Measurements from ENCODE around the gene C9orf72. TPM values are rescaled to one million over a fixed set of nuclear protein-coding genes. Genes with fewer than 3 reads are reported as not detected.

C9orf72 gene
- total and polyA plus RNA-seq, 2 of the 8 experiments (the other 6 are each of a cell fraction or from before 2014, with no cell fraction given), result 7.2 to 17.5 TPM

DNA sequence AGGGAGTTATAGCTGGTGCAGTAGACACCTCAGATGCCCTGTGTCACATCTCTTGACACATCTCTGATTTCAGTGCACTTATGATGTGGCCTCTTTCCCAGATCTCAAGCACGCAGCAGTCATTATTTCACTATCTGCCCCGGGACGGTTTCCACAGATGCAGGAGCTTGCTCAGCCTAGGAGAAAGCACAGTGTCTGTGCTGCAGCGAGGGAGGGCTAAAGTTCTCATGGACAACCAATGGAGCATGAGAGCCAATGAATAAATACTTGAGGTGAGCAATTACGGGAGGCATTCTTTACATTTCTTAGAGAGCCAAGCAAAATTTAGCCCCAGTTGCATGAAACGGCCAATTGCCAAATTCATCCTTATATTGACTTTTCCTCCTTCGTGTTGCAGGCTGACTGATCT lies 36.2 kb downstream of the C9orf72 start:
- Histone ChIP-seq H3K9me3 (ENCODE audit: insufficient read depth in 2 of 2, low read depth in 1 of 2, low read length in 1 of 2) (no peaks in the 10 kb centered on the region), H2AFZ (ENCODE audit: low read length) (no peak overlapping the region), H3K36me3 (ENCODE audit: control insufficient read depth in 2 of 4, insufficient read depth in 4 of 4, low read length in 3 of 4) (no peaks in the 10 kb centered on the region), H2BK20ac (ENCODE audit: low read length) (no peak overlapping the region), H3K4me2 (ENCODE audit: insufficient read depth in 1 of 2, low read depth in 2 of 2, low read length in 2 of 2) (no peak overlapping the region), H3K9ac (replicated peaks in 1 of 4; ENCODE audit: extremely low read depth in 1 of 4, low read depth in 3 of 4, low read length in 3 of 4) (no peak overlapping the region), H3K4me3 (ENCODE audit: extremely low read depth in 1 of 4, insufficient read depth in 2 of 4, low read depth in 3 of 4, low read length in 4 of 4) (no peak overlapping the region), H3K23ac (ENCODE audit: insufficient read length) (no peak overlapping the region), H3K14ac (ENCODE audit: insufficient read length) (no peak overlapping the region), H2BK12ac (ENCODE audit: low read depth, low read length) (no peak overlapping the region), H2BK15ac (ENCODE audit: low read length) (no peak overlapping the region), H2BK5ac (ENCODE audit: low read depth, low read length) (no peak overlapping the region), H4K20me1 (replicated peaks in 1 of 2; ENCODE audit: control insufficient read depth in 1 of 2, insufficient read depth in 2 of 2, low read length in 2 of 2) (no peaks in the 10 kb centered on the region), H3K23me2 (ENCODE audit: low read depth, low read length) (no peaks in the 10 kb centered on the region; the same call in 1 of the 2 replicates), H4K5ac (ENCODE audit: insufficient read length, low read depth, low read length) (no peak overlapping the region), H3K79me2 (ENCODE audit: control insufficient read depth in 1 of 2, insufficient read depth in 2 of 2, low read length in 2 of 2) (no peaks in the 10 kb centered on the region), H2AK5ac (ENCODE audit: low read depth, low read length) (no peak overlapping the region), H4K91ac (replicated peaks; ENCODE audit: insufficient read length, low read length) (no peak overlapping the region), H3K27me3 (replicated peaks in 1 of 4; ENCODE audit: control insufficient read depth in 3 of 4, extremely low read depth in 1 of 4, insufficient read depth in 3 of 4, low read length in 3 of 4) (no peaks in the 10 kb centered on the region), H4K8ac (ENCODE audit: extremely low read depth, insufficient read depth, low read length) (no peak overlapping the region), H3K18ac (ENCODE audit: extremely low read depth, low read length) (no peak overlapping the region), H3K27ac (ENCODE audit: low read depth, low read length) (no peak overlapping the region), H2BK120ac (replicated peaks; ENCODE audit: low read depth, low read length) (no peak overlapping the region), H3K4ac (replicated peaks; ENCODE audit: insufficient read length, low read depth, low read length) (no peak overlapping the region), H3K79me1 (ENCODE audit: low read depth, low read length) (no peaks in the 10 kb centered on the region), H3K56ac (replicated peaks; ENCODE audit: insufficient read length, low read depth, low read length) (no peak overlapping the region), H3K4me1 (replicated peaks in 1 of 4; ENCODE audit: control insufficient read depth in 3 of 4, insufficient read depth in 4 of 4, low read length in 3 of 4) (peaks cover 0 to 5% (median 0%) of the 10 kb centered on the region in 4 experiments; a peak in 2 of 7 replicates)
- ChIA-PET CTCF (ENCODE audit: partially characterized antibody) (interaction anchor here (0.9 to 4.6 kb wide), 16 partner anchors 7 to 290 kb away, joined by 3 to 48 read pairs (median 5); partner anchors contain the start of genes C9orf72 and MOB3B), POLR2A (ENCODE audit: partially characterized antibody) (no interaction called here)
- FAIRE-seq (no peak), DNase-seq (ENCODE audit: low read depth in 1 of 2, low spot score in 2 of 2) (no peak)
- WGBS, 2 experiments (ENCODE audit: extremely low coverage in 1 of 2, insufficient coverage in 1 of 2, insufficient read length in 1 of 2, insufficient replicate concordance in 2 of 2, low coverage in 1 of 2, low lambda C conversion rate in 2 of 2, missing lambda C conversion rate in 1 of 2), result 80% methylated on average over 7 of the region's 7 CpGs; no CpG with 5 or more reads in 1 of the 2 experiments
- TF ChIP-seq TBP (IDR thresholded peaks at IDR 0.05; ENCODE audit: low read depth, low read length), result no peak
- TF ChIP-seq NRF1 (IDR thresholded peaks at IDR 0.05; ENCODE audit: low read depth, low read length), result no peak
- TF ChIP-seq ZNF274 (IDR thresholded peaks at IDR 0.05; ENCODE audit: borderline replicate concordance, extremely low read depth, low read length), result no peak
- TF ChIP-seq SP4 (IDR thresholded peaks at IDR 0.05; ENCODE audit: low read length), result no peak
- no peak for TF ChIP-seq ATF2 (IDR thresholded peaks at IDR 0.05; ENCODE audit: low read length)
- TF ChIP-seq PHF8 (conservative IDR thresholded peaks at IDR 0.05; ENCODE audit: low read depth, low read length), result no peak
- TF ChIP-seq TEAD4 (IDR thresholded peaks at IDR 0.05; ENCODE audit: low read depth, low read length), result no peak
- no peak for TF ChIP-seq CBX5 (IDR thresholded peaks at IDR 0.05; ENCODE audit: low read depth, low read length)
- no peak for TF ChIP-seq CREB1 (IDR thresholded peaks at IDR 0.05)
- no peak for TF ChIP-seq GABPA (IDR thresholded peaks at IDR 0.05; ENCODE audit: borderline replicate concordance, insufficient read depth, low read length)
- no peak for TF ChIP-seq NANOG (IDR thresholded peaks at IDR 0.05; ENCODE audit: insufficient read depth, low read depth, low read length, poor library complexity, severe bottlenecking)
- TF ChIP-seq EZH2 (IDR thresholded peaks at IDR 0.05; ENCODE audit: low read depth, low read length, severe bottlenecking), result no peak
- TF ChIP-seq EGR1 (IDR thresholded peaks at IDR 0.05; ENCODE audit: borderline replicate concordance, low read depth, low read length), result no peak
